ENCODE data around the gene KIR2DL1.
"Not testable (repeated sequence)": the region's sequence is repeated elsewhere in the genome, so short reads cannot be mapped to it uniquely, and the experiment has no call there.

KIR2DL1 gene

DNA sequence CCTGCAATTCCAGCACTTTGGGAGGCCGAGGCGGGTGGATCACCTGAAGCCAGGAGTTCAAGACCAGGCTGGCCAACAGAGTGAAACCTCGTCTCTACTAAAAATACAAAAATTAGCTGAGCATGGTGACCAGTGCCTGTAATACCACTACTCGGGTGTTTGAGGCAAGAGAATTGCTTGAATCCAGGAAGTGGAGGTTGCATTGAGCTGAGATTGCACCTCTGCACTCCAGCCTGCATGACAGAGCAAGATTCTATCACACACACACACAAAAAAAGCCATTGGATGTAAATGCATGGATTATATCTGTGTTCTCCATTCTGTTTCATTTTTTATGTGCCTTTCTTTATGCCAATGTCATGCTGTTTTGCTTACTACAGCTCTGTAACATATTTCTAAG is 54.8 kb downstream of the KIR2DL1 start:
- DNase-seq (ENCODE audit: low spot score), result not testable (repeated sequence)

DNA sequence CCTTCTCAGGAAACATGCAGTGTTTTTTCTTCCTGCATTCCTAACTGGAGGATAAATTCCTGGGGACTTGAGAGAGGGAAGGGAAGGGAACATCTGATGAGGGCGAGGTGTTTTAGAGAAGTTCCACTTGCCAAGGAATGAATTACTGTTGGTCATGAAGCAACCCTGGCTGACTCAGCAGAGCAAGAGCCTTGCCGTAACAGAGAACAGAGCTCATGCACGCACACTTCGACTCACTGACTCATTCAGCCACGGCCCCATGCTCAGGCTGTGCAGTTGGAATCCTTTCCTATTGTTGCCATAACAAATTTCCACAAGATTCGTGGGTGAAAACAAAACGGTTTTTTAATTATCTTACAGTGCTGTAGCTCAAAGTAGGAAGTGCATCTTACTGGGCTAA is 55.7 kb downstream of the KIR2DL1 start:
- not testable (repeated sequence) for DNase-seq (ENCODE audit: low spot score)

- not testable (repeated sequence) for DNase-seq (ENCODE audit: low spot score)
These were observed 58.5 kb downstream of the KIR2DL1 start for GRCh38 chr19:54828064-54828463.

GRCh38 chr19:54832496-54832895 is 62.9 kb downstream of the KIR2DL1 start, which contains the start of gene KIR2DS4:
KIR2DS4 (plus strand) TSS chr19:54832676.
- not testable (repeated sequence) for DNase-seq (ENCODE audit: low spot score)

Data from HuH-7 (cell line).